Thymus (tissue), 11 donors: Measurements from ENCODE around the gene AUTS2. TPM values are rescaled to one million over a fixed set of nuclear protein-coding genes. Genes with fewer than 3 reads are reported as not detected.

Experiments
- DNase-seq, 9 donors: peaks; one replicate each; pipeline ENCODE4 v3.0.0-alpha.2; 2013; ENCODE audit warnings: low spot score in 9 of 9, low read depth in 6 of 9, missing footprints in 1 of 9
- H3K27ac ChIP-seq, 2 donors: one replicate each; pipeline ENCODE4 v1.5.1; 2013; ENCODE audit warnings: control low read depth in 1 of 2, low read depth in 1 of 2, low read length in 1 of 2, mild to moderate bottlenecking in 1 of 2, moderate library complexity in 1 of 2
- H3K27me3 ChIP-seq, 2 donors: one replicate each; pipeline ENCODE4 v1.5.1; 2013; ENCODE audit warnings: low read length in 1 of 2; ENCODE audit not compliant: control insufficient read depth in 2 of 2, insufficient read depth in 1 of 2
- H3K36me3 ChIP-seq, 2 donors: one replicate each; pipeline ENCODE4 v1.5.1; 2013; ENCODE audit warnings: low read length in 1 of 2, mild to moderate bottlenecking in 1 of 2, moderate library complexity in 1 of 2; ENCODE audit not compliant: control insufficient read depth in 2 of 2, insufficient read depth in 2 of 2
- H3K4me1 ChIP-seq, 2 donors: one replicate each; pipeline ENCODE4 v1.5.1; 2013; ENCODE audit warnings: low read length in 2 of 2; ENCODE audit not compliant: control insufficient read depth in 2 of 2, insufficient read depth in 2 of 2
- H3K4me3 ChIP-seq, 2 donors: one replicate each; pipeline ENCODE4 v1.5.1; 2013; ENCODE audit warnings: low read length in 2 of 2, control low read depth in 1 of 2, mild to moderate bottlenecking in 1 of 2
- H3K9me3 ChIP-seq, 2 donors: one replicate each; pipeline ENCODE4 v1.5.1; 2013; ENCODE audit warnings: low read length in 1 of 2, mild to moderate bottlenecking in 1 of 2; ENCODE audit not compliant: control insufficient read depth in 2 of 2, insufficient read depth in 1 of 2
- WGBS: extraction: QIAGEN DNeasy Blood & Tissue Kit; methylation state at CpG from one replicate; pipeline ENCODE4 v1.1.7; 2013; 5-methylcytosine and 5-hydroxymethylcytosine counted together
- polyA plus RNA-seq: library from polyadenylated mRNA; stranded (reverse); fragments of 200-250 nt; gene quantifications from one replicate; pipeline ENCODE4 v1.2.3, GENCODE V29; 2013
- total RNA-seq: library from RNA; stranded (reverse); fragments of 120-200 nt; gene quantifications from one replicate; pipeline ENCODE4 v1.2.4, GENCODE V29; 2013
- donor health status: healthy.

Gene AUTS2
- total and polyA plus RNA-seq, 2 donors, result 9.2 to 17.1 TPM

GRCh38 chr7:70071766-70072165 lies 473.5 kb downstream of the AUTS2 start:
- H3K27ac ChIP-seq, result no peak overlapping the region
- WGBS, result 99% methylated on average over 7 of the region's 7 CpGs
- H3K36me3 ChIP-seq, result no peaks in the 10 kb centered on the region
- no peaks in the 10 kb centered on the region for H3K27me3 ChIP-seq
- no peak for DNase-seq
- H3K9me3 ChIP-seq, result no peaks in the 10 kb centered on the region
- no peak overlapping the region for H3K4me3 ChIP-seq
- H3K4me1 ChIP-seq, result no peaks in the 10 kb centered on the region

- H3K9me3 ChIP-seq, result no peaks in the 10 kb centered on the region
- H3K36me3 ChIP-seq, result no peaks in the 10 kb centered on the region
- no peaks in the 10 kb centered on the region for H3K27me3 ChIP-seq
- no peak overlapping the region for H3K4me3 ChIP-seq
- no peaks in the 10 kb centered on the region for H3K4me1 ChIP-seq
- no peak for DNase-seq
- H3K27ac ChIP-seq, result no peak overlapping the region
- WGBS, result 84% methylated on average over 2 of the region's 2 CpGs
Observed at GRCh38 chr7:70072220-70072619, 473.9 kb downstream of the AUTS2 start.

GRCh38 chr7:70076325-70076724 lies 478.1 kb downstream of the AUTS2 start:
- Histone ChIP-seq H3K4me1 (no peaks in the 10 kb centered on the region), H3K4me3 (no peak overlapping the region), H3K27ac (no peak overlapping the region), H3K36me3 (no peaks in the 10 kb centered on the region), H3K9me3 (no peaks in the 10 kb centered on the region), H3K27me3 (no peaks in the 10 kb centered on the region)
- no peak for DNase-seq
- 94% methylated on average over 1 of the region's 1 CpG for WGBS

- 93% methylated on average over 5 of the region's 5 CpGs for WGBS
- peaks cover 0 to 5% of the 10 kb centered on the region in 2 donors for H3K9me3 ChIP-seq
- H3K4me1 ChIP-seq, result no peaks in the 10 kb centered on the region
- H3K36me3 ChIP-seq, result no peaks in the 10 kb centered on the region
- no peak overlapping the region for H3K4me3 ChIP-seq
- H3K27ac ChIP-seq, result no peak overlapping the region
- no peak for DNase-seq
- no peaks in the 10 kb centered on the region for H3K27me3 ChIP-seq
Observed at GRCh38 chr7:70082099-70082611, 483.9 kb downstream of the AUTS2 start.

- Histone ChIP-seq H3K27ac (no peak overlapping the region), H3K4me3 (no peak overlapping the region), H3K4me1 (no peaks in the 10 kb centered on the region), H3K36me3 (no peaks in the 10 kb centered on the region), H3K9me3 (peaks cover 0 to 2% of the 10 kb centered on the region in 2 donors), H3K27me3 (no peaks in the 10 kb centered on the region)
- DNase-seq, result no peak
- 97% methylated on average over 2 of the region's 2 CpGs for WGBS
Observed at GRCh38 chr7:70091362-70091761, 493.1 kb downstream of the AUTS2 start.

GRCh38 chr7:70092314-70093204 lies 494.3 kb downstream of the AUTS2 start:
- no peaks in the 10 kb centered on the region for H3K9me3 ChIP-seq
- no peak for DNase-seq
- H3K4me3 ChIP-seq, result no peak overlapping the region
- H3K4me1 ChIP-seq, result no peaks in the 10 kb centered on the region
- 94% methylated on average over 12 of the region's 12 CpGs for WGBS
- no peak overlapping the region for H3K27ac ChIP-seq
- no peaks in the 10 kb centered on the region for H3K36me3 ChIP-seq
- H3K27me3 ChIP-seq, result no peaks in the 10 kb centered on the region

- Histone ChIP-seq H3K9me3 (no peaks in the 10 kb centered on the region), H3K4me1 (no peaks in the 10 kb centered on the region), H3K4me3 (no peak overlapping the region), H3K36me3 (no peaks in the 10 kb centered on the region), H3K27ac (no peak overlapping the region), H3K27me3 (no peaks in the 10 kb centered on the region)
- 95% methylated on average over 4 of the region's 4 CpGs for WGBS
- no peak for DNase-seq
Observed at GRCh38 chr7:70093205-70093904, 495.1 kb downstream of the AUTS2 start.

- no peak for DNase-seq
Observed at GRCh38 chr7:70094831-70095230, 496.6 kb downstream of the AUTS2 start.

GRCh38 chr7:70097645-70098044 lies 499.4 kb downstream of the AUTS2 start:
- no peaks in the 10 kb centered on the region for H3K36me3 ChIP-seq
- H3K27ac ChIP-seq, result no peak overlapping the region
- no peaks in the 10 kb centered on the region for H3K27me3 ChIP-seq
- no peak for DNase-seq
- no peaks in the 10 kb centered on the region for H3K9me3 ChIP-seq
- H3K4me3 ChIP-seq, result no peak overlapping the region
- H3K4me1 ChIP-seq, result no peaks in the 10 kb centered on the region
- WGBS, result 97% methylated on average over 2 of the region's 2 CpGs

More at GRCh38 chr7:70094831-70095230, 496.6 kb downstream of the AUTS2 start:
- Histone ChIP-seq H3K4me3 (no peak overlapping the region), H3K27me3 (no peaks in the 10 kb centered on the region), H3K9me3 (no peaks in the 10 kb centered on the region), H3K27ac (no peak overlapping the region), H3K4me1 (no peaks in the 10 kb centered on the region), H3K36me3 (no peaks in the 10 kb centered on the region)
- 96% methylated on average over 3 of the region's 3 CpGs for WGBS
